ENCODE data around the gene HSD17B12. TPM values are rescaled to one million over a fixed set of nuclear protein-coding genes. Genes with fewer than 3 reads are reported as not detected.

Gene HSD17B12
- total and polyA plus RNA-seq, 2 experiments from 2014 or later = 128 to 168 TPM

DNA sequence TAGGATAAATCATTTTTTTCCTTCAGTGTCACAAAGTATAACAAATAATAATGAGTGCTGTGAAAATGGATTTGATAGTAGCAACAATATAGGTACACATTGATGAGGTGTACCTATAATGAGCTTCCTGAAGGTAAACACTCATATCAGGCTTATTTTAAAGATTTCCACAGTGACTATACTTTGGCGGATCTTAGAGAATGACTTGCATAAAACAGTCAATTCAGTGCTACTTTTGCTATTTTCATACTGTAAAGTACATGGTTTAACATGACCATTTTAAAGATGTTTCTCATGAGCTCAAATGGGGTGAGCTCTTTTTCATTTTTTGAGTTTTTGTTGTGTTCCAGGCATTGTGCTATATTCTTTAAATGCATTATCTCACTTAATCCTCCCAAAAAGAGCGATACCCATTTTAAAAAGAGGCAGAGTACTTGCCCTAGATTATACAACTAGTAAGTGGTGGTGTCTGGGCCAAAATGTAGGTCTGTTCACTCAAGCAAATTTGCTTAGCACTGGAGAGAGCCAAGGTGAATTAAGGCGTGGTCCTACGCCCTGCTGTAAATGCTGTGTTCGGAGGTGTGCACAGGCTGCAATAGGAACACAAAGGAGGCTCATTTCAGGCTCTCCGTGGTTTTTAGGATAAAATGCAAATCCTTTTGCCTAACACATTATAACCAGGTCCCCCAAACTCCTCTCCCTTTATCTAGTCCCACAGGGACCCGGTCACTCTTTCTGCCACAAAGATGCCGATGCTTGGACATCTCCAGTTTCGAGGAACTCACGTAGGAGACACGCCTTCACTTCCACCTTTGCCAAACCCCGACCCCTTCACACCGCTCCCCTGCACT is 199.5 kb downstream of the HSD17B12 start:
- H3K79me2 ChIP-seq (replicated peaks; ENCODE audit: insufficient read depth) = peaks cover 4% of the 10 kb centered on the region; the same call in 1 of the 2 replicates
- peak overlapping the region; percentile 75 for H3K4me3 ChIP-seq
- no peak overlapping the region for H3K27ac ChIP-seq (ENCODE audit: low read depth)
- peaks cover 2% of the 10 kb centered on the region; the same call in 1 of the 3 replicates for H3K9me3 Mint-ChIP-seq
- peaks cover 14% of the 10 kb centered on the region for H3K9me2 ChIP-seq (ENCODE audit: insufficient read depth)
- no peaks in the 10 kb centered on the region for H3K36me3 ChIP-seq (ENCODE audit: insufficient read depth)
- 0 out of 2 replicates have a peak, but pooled peaks cover 5% of the 10 kb centered on the region for H3K4me1 ChIP-seq (ENCODE audit: insufficient read depth)
- peak overlapping the region; percentile 75 for H3K27ac Mint-ChIP-seq
- TF ChIP-seq, protein P1, sequence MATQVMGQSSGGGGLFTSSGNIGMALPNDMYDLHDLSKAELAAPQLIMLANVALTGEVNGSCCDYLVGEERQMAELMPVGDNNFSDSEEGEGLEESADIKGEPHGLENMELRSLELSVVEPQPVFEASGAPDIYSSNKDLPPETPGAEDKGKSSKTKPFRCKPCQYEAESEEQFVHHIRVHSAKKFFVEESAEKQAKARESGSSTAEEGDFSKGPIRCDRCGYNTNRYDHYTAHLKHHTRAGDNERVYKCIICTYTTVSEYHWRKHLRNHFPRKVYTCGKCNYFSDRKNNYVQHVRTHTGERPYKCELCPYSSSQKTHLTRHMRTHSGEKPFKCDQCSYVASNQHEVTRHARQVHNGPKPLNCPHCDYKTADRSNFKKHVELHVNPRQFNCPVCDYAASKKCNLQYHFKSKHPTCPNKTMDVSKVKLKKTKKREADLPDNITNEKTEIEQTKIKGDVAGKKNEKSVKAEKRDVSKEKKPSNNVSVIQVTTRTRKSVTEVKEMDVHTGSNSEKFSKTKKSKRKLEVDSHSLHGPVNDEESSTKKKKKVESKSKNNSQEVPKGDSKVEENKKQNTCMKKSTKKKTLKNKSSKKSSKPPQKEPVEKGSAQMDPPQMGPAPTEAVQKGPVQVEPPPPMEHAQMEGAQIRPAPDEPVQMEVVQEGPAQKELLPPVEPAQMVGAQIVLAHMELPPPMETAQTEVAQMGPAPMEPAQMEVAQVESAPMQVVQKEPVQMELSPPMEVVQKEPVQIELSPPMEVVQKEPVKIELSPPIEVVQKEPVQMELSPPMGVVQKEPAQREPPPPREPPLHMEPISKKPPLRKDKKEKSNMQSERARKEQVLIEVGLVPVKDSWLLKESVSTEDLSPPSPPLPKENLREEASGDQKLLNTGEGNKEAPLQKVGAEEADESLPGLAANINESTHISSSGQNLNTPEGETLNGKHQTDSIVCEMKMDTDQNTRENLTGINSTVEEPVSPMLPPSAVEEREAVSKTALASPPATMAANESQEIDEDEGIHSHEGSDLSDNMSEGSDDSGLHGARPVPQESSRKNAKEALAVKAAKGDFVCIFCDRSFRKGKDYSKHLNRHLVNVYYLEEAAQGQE (IDR thresholded peaks at IDR 0.05; ENCODE audit: unreplicated experiment) = no peak
- TF ChIP-seq, protein P2, sequence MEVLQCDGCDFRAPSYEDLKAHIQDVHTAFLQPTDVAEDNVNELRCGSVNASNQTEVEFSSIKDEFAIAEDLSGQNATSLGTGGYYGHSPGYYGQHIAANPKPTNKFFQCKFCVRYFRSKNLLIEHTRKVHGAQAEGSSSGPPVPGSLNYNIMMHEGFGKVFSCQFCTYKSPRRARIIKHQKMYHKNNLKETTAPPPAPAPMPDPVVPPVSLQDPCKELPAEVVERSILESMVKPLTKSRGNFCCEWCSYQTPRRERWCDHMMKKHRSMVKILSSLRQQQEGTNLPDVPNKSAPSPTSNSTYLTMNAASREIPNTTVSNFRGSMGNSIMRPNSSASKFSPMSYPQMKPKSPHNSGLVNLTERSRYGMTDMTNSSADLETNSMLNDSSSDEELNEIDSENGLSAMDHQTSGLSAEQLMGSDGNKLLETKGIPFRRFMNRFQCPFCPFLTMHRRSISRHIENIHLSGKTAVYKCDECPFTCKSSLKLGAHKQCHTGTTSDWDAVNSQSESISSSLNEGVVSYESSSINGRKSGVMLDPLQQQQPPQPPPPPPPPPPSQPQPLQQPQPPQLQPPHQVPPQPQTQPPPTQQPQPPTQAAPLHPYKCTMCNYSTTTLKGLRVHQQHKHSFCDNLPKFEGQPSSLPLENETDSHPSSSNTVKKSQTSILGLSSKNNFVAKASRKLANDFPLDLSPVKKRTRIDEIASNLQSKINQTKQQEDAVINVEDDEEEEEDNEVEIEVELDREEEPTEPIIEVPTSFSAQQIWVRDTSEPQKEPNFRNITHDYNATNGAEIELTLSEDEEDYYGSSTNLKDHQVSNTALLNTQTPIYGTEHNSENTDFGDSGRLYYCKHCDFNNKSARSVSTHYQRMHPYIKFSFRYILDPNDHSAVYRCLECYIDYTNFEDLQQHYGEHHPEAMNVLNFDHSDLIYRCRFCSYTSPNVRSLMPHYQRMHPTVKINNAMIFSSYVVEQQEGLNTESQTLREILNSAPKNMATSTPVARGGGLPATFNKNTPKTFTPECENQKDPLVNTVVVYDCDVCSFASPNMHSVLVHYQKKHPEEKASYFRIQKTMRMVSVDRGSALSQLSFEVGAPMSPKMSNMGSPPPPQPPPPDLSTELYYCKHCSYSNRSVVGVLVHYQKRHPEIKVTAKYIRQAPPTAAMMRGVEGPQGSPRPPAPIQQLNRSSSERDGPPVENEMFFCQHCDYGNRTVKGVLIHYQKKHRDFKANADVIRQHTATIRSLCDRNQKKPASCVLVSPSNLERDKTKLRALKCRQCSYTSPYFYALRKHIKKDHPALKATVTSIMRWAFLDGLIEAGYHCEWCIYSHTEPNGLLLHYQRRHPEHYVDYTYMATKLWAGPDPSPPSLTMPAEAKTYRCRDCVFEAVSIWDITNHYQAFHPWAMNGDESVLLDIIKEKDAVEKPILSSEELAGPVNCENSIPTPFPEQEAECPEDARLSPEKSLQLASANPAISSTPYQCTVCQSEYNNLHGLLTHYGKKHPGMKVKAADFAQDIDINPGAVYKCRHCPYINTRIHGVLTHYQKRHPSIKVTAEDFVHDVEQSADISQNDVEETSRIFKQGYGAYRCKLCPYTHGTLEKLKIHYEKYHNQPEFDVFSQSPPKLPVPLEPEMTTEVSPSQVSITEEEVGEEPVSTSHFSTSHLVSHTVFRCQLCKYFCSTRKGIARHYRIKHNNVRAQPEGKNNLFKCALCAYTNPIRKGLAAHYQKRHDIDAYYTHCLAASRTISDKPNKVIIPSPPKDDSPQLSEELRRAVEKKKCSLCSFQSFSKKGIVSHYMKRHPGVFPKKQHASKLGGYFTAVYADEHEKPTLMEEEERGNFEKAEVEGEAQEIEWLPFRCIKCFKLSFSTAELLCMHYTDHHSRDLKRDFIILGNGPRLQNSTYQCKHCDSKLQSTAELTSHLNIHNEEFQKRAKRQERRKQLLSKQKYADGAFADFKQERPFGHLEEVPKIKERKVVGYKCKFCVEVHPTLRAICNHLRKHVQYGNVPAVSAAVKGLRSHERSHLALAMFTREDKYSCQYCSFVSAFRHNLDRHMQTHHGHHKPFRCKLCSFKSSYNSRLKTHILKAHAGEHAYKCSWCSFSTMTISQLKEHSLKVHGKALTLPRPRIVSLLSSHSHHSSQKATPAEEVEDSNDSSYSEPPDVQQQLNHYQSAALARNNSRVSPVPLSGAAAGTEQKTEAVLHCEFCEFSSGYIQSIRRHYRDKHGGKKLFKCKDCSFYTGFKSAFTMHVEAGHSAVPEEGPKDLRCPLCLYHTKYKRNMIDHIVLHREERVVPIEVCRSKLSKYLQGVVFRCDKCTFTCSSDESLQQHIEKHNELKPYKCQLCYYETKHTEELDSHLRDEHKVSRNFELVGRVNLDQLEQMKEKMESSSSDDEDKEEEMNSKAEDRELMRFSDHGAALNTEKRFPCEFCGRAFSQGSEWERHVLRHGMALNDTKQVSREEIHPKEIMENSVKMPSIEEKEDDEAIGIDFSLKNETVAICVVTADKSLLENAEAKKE (CRISPR knock-in tag; IDR thresholded peaks at IDR 0.05) = no peak
- TF ChIP-seq POLR2AphosphoS5 (IDR thresholded peaks at IDR 0.05; ENCODE audit: low read depth) (no peak), ZNF331 (CRISPR knock-in tag; IDR thresholded peaks at IDR 0.05; ENCODE audit: low read depth) (no peak), NANOG (IDR thresholded peaks at IDR 0.05; ENCODE audit: borderline replicate concordance) (no peak), ZNF114 (CRISPR knock-in tag; IDR thresholded peaks at IDR 0.05) (no peak), CREB1 (CRISPR knock-in tag; IDR thresholded peaks at IDR 0.05; ENCODE audit: low read depth) (no peak), STAT1 (IDR thresholded peaks at IDR 0.05; ENCODE audit: unreplicated experiment) (no peak), EZH2phosphoT487 (IDR thresholded peaks at IDR 0.05; ENCODE audit: unreplicated experiment) (no peak), JUNB (IDR thresholded peaks at IDR 0.05; ENCODE audit: unreplicated experiment) (no peak), EZH2 (IDR thresholded peaks at IDR 0.05; ENCODE audit: low read depth, unreplicated experiment) (no peak)
- TF ChIP-seq, protein P3, sequence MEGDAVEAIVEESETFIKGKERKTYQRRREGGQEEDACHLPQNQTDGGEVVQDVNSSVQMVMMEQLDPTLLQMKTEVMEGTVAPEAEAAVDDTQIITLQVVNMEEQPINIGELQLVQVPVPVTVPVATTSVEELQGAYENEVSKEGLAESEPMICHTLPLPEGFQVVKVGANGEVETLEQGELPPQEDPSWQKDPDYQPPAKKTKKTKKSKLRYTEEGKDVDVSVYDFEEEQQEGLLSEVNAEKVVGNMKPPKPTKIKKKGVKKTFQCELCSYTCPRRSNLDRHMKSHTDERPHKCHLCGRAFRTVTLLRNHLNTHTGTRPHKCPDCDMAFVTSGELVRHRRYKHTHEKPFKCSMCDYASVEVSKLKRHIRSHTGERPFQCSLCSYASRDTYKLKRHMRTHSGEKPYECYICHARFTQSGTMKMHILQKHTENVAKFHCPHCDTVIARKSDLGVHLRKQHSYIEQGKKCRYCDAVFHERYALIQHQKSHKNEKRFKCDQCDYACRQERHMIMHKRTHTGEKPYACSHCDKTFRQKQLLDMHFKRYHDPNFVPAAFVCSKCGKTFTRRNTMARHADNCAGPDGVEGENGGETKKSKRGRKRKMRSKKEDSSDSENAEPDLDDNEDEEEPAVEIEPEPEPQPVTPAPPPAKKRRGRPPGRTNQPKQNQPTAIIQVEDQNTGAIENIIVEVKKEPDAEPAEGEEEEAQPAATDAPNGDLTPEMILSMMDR (conservative IDR thresholded peaks at IDR 0.05; ENCODE audit: low read depth in 2 of 2) = no peak
- TF ChIP-seq, protein P4, sequence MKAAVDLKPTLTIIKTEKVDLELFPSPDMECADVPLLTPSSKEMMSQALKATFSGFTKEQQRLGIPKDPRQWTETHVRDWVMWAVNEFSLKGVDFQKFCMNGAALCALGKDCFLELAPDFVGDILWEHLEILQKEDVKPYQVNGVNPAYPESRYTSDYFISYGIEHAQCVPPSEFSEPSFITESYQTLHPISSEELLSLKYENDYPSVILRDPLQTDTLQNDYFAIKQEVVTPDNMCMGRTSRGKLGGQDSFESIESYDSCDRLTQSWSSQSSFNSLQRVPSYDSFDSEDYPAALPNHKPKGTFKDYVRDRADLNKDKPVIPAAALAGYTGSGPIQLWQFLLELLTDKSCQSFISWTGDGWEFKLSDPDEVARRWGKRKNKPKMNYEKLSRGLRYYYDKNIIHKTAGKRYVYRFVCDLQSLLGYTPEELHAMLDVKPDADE (IDR thresholded peaks at IDR 0.05) = no peak
- peaks cover 5% of the 10 kb centered on the region; the same call in 1 of the 3 replicates for H3K36me3 Mint-ChIP-seq (ENCODE audit: low read depth)
- no peak for ATAC-seq
- H2AFZ ChIP-seq = peak overlapping the region; percentile 100
- peak overlapping the region; percentile 79 for H3K4me2 ChIP-seq
- DNase-seq (ENCODE audit: low spot score) = no peak
- no peaks in the 10 kb centered on the region for H4K20me1 ChIP-seq (replicated peaks; ENCODE audit: insufficient read depth)
- H3K27me3 ChIP-seq (ENCODE audit: insufficient read depth) = peaks cover 22% of the 10 kb centered on the region
- peak overlapping the region; percentile 84 for H3K4me3 Mint-ChIP-seq
- peaks cover 13% of the 10 kb centered on the region for H3K27me3 Mint-ChIP-seq (ENCODE audit: insufficient read depth, low read depth, poor library complexity)
- no peaks in the 10 kb centered on the region for H3F3A ChIP-seq (replicated peaks; ENCODE audit: low read depth)
- peaks cover 10% of the 10 kb centered on the region for H3K4me1 Mint-ChIP-seq

Measured in GM23338 (cell line).